ENCODE data around the gene GULP1.
"Not testable (repeated sequence)": the region's sequence is repeated elsewhere in the genome, so short reads cannot be mapped to it uniquely, and the experiment has no call there.

The GULP1 gene

GRCh38 chr2:188435115-188435514 is 143.4 kb downstream of the GULP1 start:
- no peak for DNase-seq

- no peak for DNase-seq
Measured at GRCh38 chr2:188437537-188437936, 145.9 kb downstream of the GULP1 start.

- no peak for DNase-seq
Measured at GRCh38 chr2:188439986-188440385, 148.3 kb downstream of the GULP1 start.

- no peak for DNase-seq
Measured at GRCh38 chr2:188440849-188441248, 149.2 kb downstream of the GULP1 start.

GRCh38 chr2:188441288-188441947 is 149.7 kb downstream of the GULP1 start:
- no peak for DNase-seq

GRCh38 chr2:188443207-188443606 is 151.5 kb downstream of the GULP1 start:
- no peak for DNase-seq

GRCh38 chr2:188444106-188444835 is 152.6 kb downstream of the GULP1 start:
- DNase-seq: no peak

GRCh38 chr2:188449561-188449960 is 157.9 kb downstream of the GULP1 start:
- no peak for DNase-seq

GRCh38 chr2:188449971-188450370 is 158.3 kb downstream of the GULP1 start:
- DNase-seq: no peak

- DNase-seq: no peak
Measured at GRCh38 chr2:188450732-188451483, 159.2 kb downstream of the GULP1 start.

- no peak for DNase-seq
Measured at GRCh38 chr2:188452084-188452483, 160.4 kb downstream of the GULP1 start.

GRCh38 chr2:188456114-188456909 is 164.6 kb downstream of the GULP1 start:
- no peak for DNase-seq

GRCh38 chr2:188459061-188459460 is 167.4 kb downstream of the GULP1 start:
- no peak for DNase-seq

GRCh38 chr2:188466078-188466477 is 174.4 kb downstream of the GULP1 start:
- DNase-seq: not testable (repeated sequence)

- no peak for DNase-seq
Measured at GRCh38 chr2:188466761-188467160, 175.1 kb downstream of the GULP1 start.

- DNase-seq: no peak
Measured at GRCh38 chr2:188471166-188471565, 179.5 kb downstream of the GULP1 start.

GRCh38 chr2:188473306-188473705 is 181.6 kb downstream of the GULP1 start:
- no peak for DNase-seq

- no peak for DNase-seq
Measured at GRCh38 chr2:188474316-188474715, 182.6 kb downstream of the GULP1 start.

- DNase-seq: no peak
Measured at GRCh38 chr2:188475945-188476344, 184.3 kb downstream of the GULP1 start.

- no peak for DNase-seq
Measured at GRCh38 chr2:188477564-188478103, 186.0 kb downstream of the GULP1 start.

GRCh38 chr2:188478724-188479123 is 187.1 kb downstream of the GULP1 start:
- no peak for DNase-seq

GRCh38 chr2:188481474-188481873 is 189.8 kb downstream of the GULP1 start:
- no peak for DNase-seq

GRCh38 chr2:188485496-188485895 is 193.8 kb downstream of the GULP1 start:
- no peak for DNase-seq

All from stimulated activated CD4-positive, alpha-beta T cell treated with anti-CD3 and anti-CD28 coated beads, Interleukin-2, amount 100 ng/mL, for 48 hours (primary cell).